HEK293T (cell line): ENCODE results near the gene SYNJ1.

Source experiments
- BHLHE40 ChIP-seq: fragments of 450-650 bp; IDR thresholded peaks from 2 replicates; pipeline ENCODE4 v1.6.1; 2016; ENCODE audit warnings: mild to moderate bottlenecking, moderate library complexity, borderline replicate concordance
- CTBP1 ChIP-seq: fragments of 450-650 bp; IDR thresholded peaks from 2 replicates; pipeline ENCODE4 v1.6.1; 2016; ENCODE audit warnings: borderline replicate concordance
- ELF4 ChIP-seq: fragments of 450-650 bp; IDR thresholded peaks from 2 replicates; pipeline ENCODE4 v1.6.1; 2017; ENCODE audit warnings: antibody characterized with exemption
- FOXA1 ChIP-seq: fragments of 450-650 bp; IDR thresholded peaks from 2 replicates; pipeline ENCODE4 v1.6.1; 2016; ENCODE audit warnings: mild to moderate bottlenecking
- FOXK2 ChIP-seq: fragments of 450-650 bp; IDR thresholded peaks from 2 replicates; pipeline ENCODE4 v1.6.1; 2016; ENCODE audit warnings: mild to moderate bottlenecking
- FOXM1 ChIP-seq: fragments of 450-650 bp; IDR thresholded peaks from 2 replicates; pipeline ENCODE4 v1.6.1; 2017; ENCODE audit warnings: mild to moderate bottlenecking, borderline replicate concordance
- HDGF ChIP-seq: fragments of 450-650 bp; IDR thresholded peaks from 2 replicates; pipeline ENCODE4 v1.6.1; 2017; ENCODE audit warnings: antibody characterized with exemption, borderline replicate concordance
- L3MBTL2 ChIP-seq: fragments of 450-650 bp; conservative IDR thresholded peaks from 2 replicates; pipeline ENCODE4 v1.6.1; 2016; ENCODE audit warnings: mild to moderate bottlenecking
- NFRKB ChIP-seq: fragments of 450-650 bp; IDR thresholded peaks from 2 replicates; pipeline ENCODE4 v1.6.1; 2016; ENCODE audit warnings: mild to moderate bottlenecking, moderate library complexity
- SP1 ChIP-seq: fragments of 450-650 bp; IDR thresholded peaks from 2 replicates; pipeline ENCODE4 v1.6.1; 2017
- SUZ12 ChIP-seq: fragments of 450-650 bp; IDR thresholded peaks from 2 replicates; pipeline ENCODE4 v1.6.1; 2016; ENCODE audit warnings: mild to moderate bottlenecking
- ZNF384 ChIP-seq: fragments of 450-650 bp; IDR thresholded peaks from 2 replicates; pipeline ENCODE4 v1.6.1; 2016
- TF ChIP-seq, protein P1 (sequence below): fragments of 450-650 bp; IDR thresholded peaks from 2 replicates; pipeline ENCODE4 v1.6.1; 2016

DNA sequence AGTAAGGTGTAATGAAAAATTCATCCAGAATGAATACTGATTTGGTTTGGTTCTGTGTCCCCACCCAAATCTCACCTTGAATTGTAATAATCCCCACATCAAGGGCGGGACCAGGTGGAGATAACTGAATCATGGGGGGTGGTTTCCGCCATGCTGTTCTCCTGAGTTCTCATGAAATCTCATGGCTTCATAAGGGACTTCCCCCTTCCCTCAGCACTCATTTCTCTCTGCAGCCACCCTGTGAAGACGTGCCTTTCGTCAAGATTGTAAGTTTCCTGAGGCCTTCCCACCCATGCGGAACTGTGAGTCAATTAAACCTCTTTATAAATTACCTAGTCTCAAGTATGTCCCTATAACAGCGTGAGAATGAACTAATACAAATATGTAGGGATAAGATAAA lies 5.5 kb upstream of the SYNJ1 start:
- no peak for TF ChIP-seq ELF4
- no peak for TF ChIP-seq FOXK2
- TF ChIP-seq ZNF384 = no peak
- no peak for TF ChIP-seq SP1
- TF ChIP-seq SUZ12 = no peak
- no peak for TF ChIP-seq FOXA1
- no peak for TF ChIP-seq FOXM1
- no peak for TF ChIP-seq L3MBTL2
- no peak for TF ChIP-seq BHLHE40
- no peak for TF ChIP-seq CTBP1
- TF ChIP-seq HDGF = no peak
- TF ChIP-seq NFRKB = no peak
- TF ChIP-seq, protein P1, sequence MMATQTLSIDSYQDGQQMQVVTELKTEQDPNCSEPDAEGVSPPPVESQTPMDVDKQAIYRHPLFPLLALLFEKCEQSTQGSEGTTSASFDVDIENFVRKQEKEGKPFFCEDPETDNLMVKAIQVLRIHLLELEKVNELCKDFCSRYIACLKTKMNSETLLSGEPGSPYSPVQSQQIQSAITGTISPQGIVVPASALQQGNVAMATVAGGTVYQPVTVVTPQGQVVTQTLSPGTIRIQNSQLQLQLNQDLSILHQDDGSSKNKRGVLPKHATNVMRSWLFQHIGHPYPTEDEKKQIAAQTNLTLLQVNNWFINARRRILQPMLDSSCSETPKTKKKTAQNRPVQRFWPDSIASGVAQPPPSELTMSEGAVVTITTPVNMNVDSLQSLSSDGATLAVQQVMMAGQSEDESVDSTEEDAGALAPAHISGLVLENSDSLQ = no peak
